ENCODE data around the gene ANKRD49. TPM values are rescaled to one million over a fixed set of nuclear protein-coding genes. Genes with fewer than 3 reads are reported as not detected.
A peak's percentile ranks its signal among the peaks of the same experiment; 100 is the strongest.

Gene ANKRD49
- total and polyA plus RNA-seq, 2 of the 8 experiments (the other 6 are each of a cell fraction or from before 2014, with no cell fraction given) = 7.4 to 12.2 TPM

- no peak overlapping the region for H3K14ac ChIP-seq (ENCODE audit: insufficient read length)
- no peaks in the 10 kb centered on the region for H3K36me3 ChIP-seq (ENCODE audit: control insufficient read depth in 2 of 4, insufficient read depth in 4 of 4, low read length in 3 of 4)
- H3K79me1 ChIP-seq (ENCODE audit: low read depth, low read length) = 0 out of 2 replicates have a peak, but pooled peaks cover 2% of the 10 kb centered on the region
- peak overlapping the region; percentile 49; the same call in 1 of the 2 replicates for H3K18ac ChIP-seq (ENCODE audit: extremely low read depth, low read length)
- peak overlapping the region in 2 of 4 experiments; percentile 6 to 9; a peak in 2 of 7 replicates for H3K9ac ChIP-seq (replicated peaks in 1 of 4; ENCODE audit: extremely low read depth in 1 of 4, low read depth in 3 of 4, low read length in 3 of 4)
- no peak overlapping the region for H3K4ac ChIP-seq (replicated peaks; ENCODE audit: insufficient read length, low read depth, low read length)
- H2BK20ac ChIP-seq (ENCODE audit: low read length) = no peak overlapping the region
- H2AK5ac ChIP-seq (ENCODE audit: low read depth, low read length) = no peak overlapping the region
- H2BK15ac ChIP-seq (ENCODE audit: low read length) = no peak overlapping the region; the same call in 1 of the 2 replicates
- peaks cover 18% of the 10 kb centered on the region for H3K23me2 ChIP-seq (ENCODE audit: low read depth, low read length)
- H3K27ac ChIP-seq (ENCODE audit: low read depth, low read length) = no peak overlapping the region
- peak in 1 of 2 experiments; percentile 64 for DNase-seq (ENCODE audit: low read depth in 1 of 2, low spot score in 2 of 2)
- H2BK5ac ChIP-seq (ENCODE audit: low read depth, low read length) = no peak overlapping the region
- H2BK12ac ChIP-seq (ENCODE audit: low read depth, low read length) = peak overlapping the region; percentile 30; the same call in 1 of the 2 replicates
- FAIRE-seq = no peak
- 40% methylated on average over 54 of the region's 54 CpGs; no CpG with 5 or more reads in 1 of the 2 experiments for WGBS, 2 experiments (ENCODE audit: extremely low coverage in 1 of 2, insufficient coverage in 1 of 2, insufficient read length in 1 of 2, insufficient replicate concordance in 2 of 2, low coverage in 1 of 2, low lambda C conversion rate in 2 of 2, missing lambda C conversion rate in 1 of 2)
- H3K56ac ChIP-seq (replicated peaks; ENCODE audit: insufficient read length, low read depth, low read length) = no peak overlapping the region
- H3K27me3 ChIP-seq (replicated peaks in 1 of 4; ENCODE audit: control insufficient read depth in 3 of 4, extremely low read depth in 1 of 4, insufficient read depth in 3 of 4, low read length in 3 of 4) = peaks cover 6 to 20% (median 18%) of the 10 kb centered on the region in 4 experiments
- H4K20me1 ChIP-seq (replicated peaks in 1 of 2; ENCODE audit: control insufficient read depth in 1 of 2, insufficient read depth in 2 of 2, low read length in 2 of 2) = peaks cover 0 to 3% of the 10 kb centered on the region in 2 experiments
- H3K4me1 ChIP-seq (replicated peaks in 1 of 4; ENCODE audit: control insufficient read depth in 3 of 4, insufficient read depth in 4 of 4, low read length in 3 of 4) = peaks cover 5 to 9% (median 8%) of the 10 kb centered on the region in 4 experiments; a peak in 6 of 7 replicates
- H3K4me2 ChIP-seq (ENCODE audit: insufficient read depth in 1 of 2, low read depth in 2 of 2, low read length in 2 of 2) = peak overlapping the region; percentile 68 to 87
- H3K79me2 ChIP-seq (ENCODE audit: control insufficient read depth in 1 of 2, insufficient read depth in 2 of 2, low read length in 2 of 2) = no peaks in the 10 kb centered on the region
- no peak overlapping the region; the same call in 1 of the 2 replicates for H2AFZ ChIP-seq (ENCODE audit: low read length)
- peak overlapping the region; percentile 78 for H4K8ac ChIP-seq (ENCODE audit: extremely low read depth, insufficient read depth, low read length)
- no peak overlapping the region for H2BK120ac ChIP-seq (replicated peaks; ENCODE audit: low read depth, low read length)
- ChIA-PET CTCF (ENCODE audit: partially characterized antibody) (interaction anchor here (0.9 to 1.5 kb wide), 3 partner anchors 9 to 57 kb away, joined by 4 to 6 read pairs (median 5); no protein-coding TSS in a partner anchor), POLR2A (ENCODE audit: partially characterized antibody) (interaction anchor here (0.9 kb wide), 1 partner anchor 522 kb away, joined by 3 read pairs; no protein-coding TSS in a partner anchor)
- H4K5ac ChIP-seq (ENCODE audit: insufficient read length, low read depth, low read length) = no peak overlapping the region
- no peak overlapping the region for H3K23ac ChIP-seq (ENCODE audit: insufficient read length)
- no peak overlapping the region for H4K91ac ChIP-seq (replicated peaks; ENCODE audit: insufficient read length, low read length)
- H3K9me3 ChIP-seq (ENCODE audit: insufficient read depth in 2 of 2, low read depth in 1 of 2, low read length in 1 of 2) = no peaks in the 10 kb centered on the region
- H3K4me3 ChIP-seq (ENCODE audit: extremely low read depth in 1 of 4, insufficient read depth in 2 of 4, low read depth in 3 of 4, low read length in 4 of 4) = peak overlapping the region; percentile 50 to 75 (median 57)
- no peak for TF ChIP-seq CHD1 (IDR thresholded peaks at IDR 0.05; ENCODE audit: low read depth, low read length)
- TF ChIP-seq KDM4A (IDR thresholded peaks at IDR 0.05; ENCODE audit: low read depth, low read length, severe bottlenecking) = peak; percentile 5
- TF ChIP-seq ZNF274 (IDR thresholded peaks at IDR 0.05; ENCODE audit: borderline replicate concordance, extremely low read depth, low read length) = no peak
- TF ChIP-seq TCF12 (IDR thresholded peaks at IDR 0.05; ENCODE audit: low read depth, low read length) = no peak
- TF ChIP-seq EZH2 (IDR thresholded peaks at IDR 0.05; ENCODE audit: low read depth, low read length, severe bottlenecking) = peak; percentile 71
- peak; percentile 76 for TF ChIP-seq MAX (IDR thresholded peaks at IDR 0.05)
- TF ChIP-seq SUZ12 (IDR thresholded peaks at IDR 0.05; ENCODE audit: low read length) = peak; percentile 52; the same call in 1 of the 2 replicates
- TF ChIP-seq CREB1 (IDR thresholded peaks at IDR 0.05) = no peak
Observed at GRCh38 chr11:94545264-94546161, 51.7 kb downstream of the ANKRD49 start.

Data from H1 (cell line).